NOMO-1 (cell line): Measurements from ENCODE around the gene SNAP47.
"Not testable (repeated sequence)": the region's sequence is repeated elsewhere in the genome, so short reads cannot be mapped to it uniquely, and the experiment has no call there.

Experiments
- DNase-seq, 2 experiments: peaks; one replicate each; lab custom pipeline; 2025; ENCODE audit not compliant: unreplicated experiment in 2 of 2; lab: John Stamatoyannopoulos, UW

Gene SNAP47, protein sequence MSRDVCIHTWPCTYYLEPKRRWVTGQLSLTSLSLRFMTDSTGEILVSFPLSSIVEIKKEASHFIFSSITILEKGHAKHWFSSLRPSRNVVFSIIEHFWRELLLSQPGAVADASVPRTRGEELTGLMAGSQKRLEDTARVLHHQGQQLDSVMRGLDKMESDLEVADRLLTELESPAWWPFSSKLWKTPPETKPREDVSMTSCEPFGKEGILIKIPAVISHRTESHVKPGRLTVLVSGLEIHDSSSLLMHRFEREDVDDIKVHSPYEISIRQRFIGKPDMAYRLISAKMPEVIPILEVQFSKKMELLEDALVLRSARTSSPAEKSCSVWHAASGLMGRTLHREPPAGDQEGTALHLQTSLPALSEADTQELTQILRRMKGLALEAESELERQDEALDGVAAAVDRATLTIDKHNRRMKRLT

DNA sequence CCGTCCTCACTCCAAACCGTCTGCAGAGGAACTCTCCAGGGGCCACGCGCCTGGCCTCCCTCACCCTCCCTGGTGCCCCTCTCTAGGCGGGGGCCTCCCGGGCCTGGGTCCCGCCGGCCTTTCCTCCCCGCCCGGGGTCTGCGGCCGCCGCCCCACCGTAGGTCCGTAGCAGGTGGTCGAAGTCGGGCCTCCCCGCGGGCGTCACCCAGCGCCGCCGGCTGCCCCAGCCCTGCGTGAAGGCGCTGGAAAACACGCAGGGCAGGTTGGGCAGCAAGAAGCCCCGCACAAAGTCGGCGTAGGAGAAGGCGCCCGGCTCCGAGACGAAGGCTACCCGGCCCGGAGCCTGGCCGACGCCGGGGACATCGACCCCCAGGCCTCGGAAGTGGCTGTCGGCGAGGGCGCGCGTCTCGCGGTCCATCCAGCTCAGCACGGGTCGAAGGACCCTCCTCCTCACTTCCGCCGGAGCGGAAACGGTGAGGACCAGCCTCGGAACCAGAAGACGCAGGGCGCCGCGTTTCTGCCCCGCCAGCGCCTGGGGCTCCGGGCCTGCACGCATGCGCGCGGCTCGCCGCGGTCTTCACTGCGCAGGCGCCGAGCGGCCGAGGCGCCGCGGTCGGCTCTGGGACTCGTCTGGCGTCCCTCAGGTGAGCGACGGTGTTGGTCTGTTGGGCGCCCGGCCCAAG, at the start of gene SNAP47, which contains the start of gene JMJD4:
TSS of gene SNAP47 (plus strand) at position 580 of the 683 bp plus-strand sequence. CDS start 12,302 bp downstream, outside the sequence.
TSS of gene JMJD4 (minus strand) at position 447 of the 683 bp plus-strand sequence. CDS start at position 418, 29 bp downstream.
- DNase-seq = peak; percentile 77 to 83

DNA sequence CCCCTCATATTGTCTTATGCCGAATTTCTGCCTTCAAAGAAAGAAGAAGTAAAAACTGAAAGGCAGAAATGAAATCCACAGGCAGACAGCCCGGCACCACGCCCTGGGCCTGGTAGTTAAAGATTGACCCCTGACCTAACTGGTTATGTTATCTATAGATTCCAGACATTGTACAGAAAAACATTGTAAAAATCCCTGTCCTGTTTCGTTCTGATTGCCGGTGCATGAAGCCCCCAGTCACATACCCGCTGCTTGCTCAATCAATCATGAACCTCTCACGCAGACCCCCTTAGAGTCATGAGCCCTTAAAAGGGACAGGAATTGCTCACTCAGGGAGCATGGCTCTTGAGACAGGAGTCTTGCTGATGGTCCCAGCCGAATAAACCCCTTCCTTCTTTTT, 49.4 kb upstream of the SNAP47 start:
- DNase-seq = no peak

DNA sequence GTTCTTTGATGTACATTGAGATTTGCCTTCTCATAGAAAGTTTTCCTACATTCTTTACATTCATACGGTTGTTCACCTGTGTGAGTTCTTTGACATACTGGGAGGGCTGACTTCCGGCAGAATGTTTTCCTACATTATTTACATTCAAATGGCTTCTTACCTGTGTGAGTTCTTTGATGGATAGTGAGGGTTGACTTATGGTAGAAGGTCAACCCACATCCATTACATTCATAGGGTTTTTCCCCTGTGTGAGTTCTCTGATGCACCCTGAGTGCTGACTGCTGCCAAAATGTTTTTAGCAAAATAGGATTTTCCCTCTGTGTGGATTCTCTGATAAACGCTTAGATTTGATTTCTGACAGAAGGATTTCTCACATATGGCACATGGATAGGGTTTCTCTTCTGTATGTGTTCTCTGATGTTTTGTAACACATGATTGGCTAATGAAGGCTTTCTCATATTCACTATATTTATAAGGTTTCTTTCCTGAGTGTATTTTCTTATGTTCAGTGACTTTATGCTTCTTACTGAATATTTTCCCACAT, 37.8 kb upstream of the SNAP47 start:
- no peak for DNase-seq

DNA sequence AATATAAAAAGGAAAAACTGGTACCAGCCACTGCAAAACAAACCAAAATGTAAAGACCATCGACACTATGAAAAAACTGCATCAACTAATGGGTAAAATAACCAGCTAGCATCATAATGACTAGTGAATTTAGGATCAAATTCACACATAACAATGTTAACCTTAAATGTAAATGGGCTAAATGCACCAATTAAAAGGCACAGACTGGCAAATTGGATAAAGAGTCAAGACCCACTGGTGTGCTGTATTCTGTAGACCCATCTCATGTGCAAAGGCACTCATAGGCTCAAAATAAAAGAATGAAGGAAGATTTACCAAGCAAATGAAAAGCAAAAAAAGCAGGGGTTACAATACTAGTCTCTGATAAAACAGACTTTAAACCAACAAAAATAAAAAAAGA, 33.6 kb upstream of the SNAP47 start:
- DNase-seq = not testable (repeated sequence)

DNA sequence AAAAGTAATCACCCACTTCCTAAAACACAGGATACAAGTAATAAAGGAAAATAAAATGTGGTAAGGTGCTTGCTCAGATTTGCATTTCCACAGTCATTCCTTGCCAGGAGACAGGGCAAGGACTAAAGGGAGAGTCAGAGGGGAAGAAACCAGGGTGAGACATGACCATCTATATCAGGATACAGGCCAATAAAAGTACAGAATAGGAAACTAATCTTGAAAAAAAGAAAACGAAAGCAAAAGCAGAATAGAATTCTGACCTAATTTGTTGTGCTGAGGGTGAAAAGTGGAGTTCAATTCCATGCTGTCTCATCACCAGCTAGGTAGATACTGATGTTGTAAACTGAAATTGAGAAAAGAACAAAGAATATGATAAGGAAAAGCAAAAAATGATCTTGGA, 27.4 kb upstream of the SNAP47 start:
- no peak for DNase-seq

DNA sequence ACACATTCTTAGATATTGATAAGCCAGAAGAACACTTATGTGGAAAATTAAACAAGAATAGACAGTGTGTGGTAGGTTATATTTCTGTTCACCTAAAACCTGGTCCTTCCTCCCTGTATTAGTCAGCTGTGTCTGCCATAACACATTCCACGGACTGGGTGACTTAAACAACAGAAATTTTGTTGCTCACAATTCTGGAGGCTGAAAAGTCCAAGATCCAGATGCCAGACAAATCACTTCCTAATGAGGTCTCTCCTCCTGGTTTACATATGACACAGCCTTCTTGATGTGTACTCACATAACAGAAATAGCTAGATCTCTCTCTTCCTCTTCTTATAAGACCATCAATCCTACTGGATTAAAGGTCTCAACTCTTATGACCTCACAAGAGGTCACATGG, 25.8 kb upstream of the SNAP47 start:
- DNase-seq = no peak

DNA sequence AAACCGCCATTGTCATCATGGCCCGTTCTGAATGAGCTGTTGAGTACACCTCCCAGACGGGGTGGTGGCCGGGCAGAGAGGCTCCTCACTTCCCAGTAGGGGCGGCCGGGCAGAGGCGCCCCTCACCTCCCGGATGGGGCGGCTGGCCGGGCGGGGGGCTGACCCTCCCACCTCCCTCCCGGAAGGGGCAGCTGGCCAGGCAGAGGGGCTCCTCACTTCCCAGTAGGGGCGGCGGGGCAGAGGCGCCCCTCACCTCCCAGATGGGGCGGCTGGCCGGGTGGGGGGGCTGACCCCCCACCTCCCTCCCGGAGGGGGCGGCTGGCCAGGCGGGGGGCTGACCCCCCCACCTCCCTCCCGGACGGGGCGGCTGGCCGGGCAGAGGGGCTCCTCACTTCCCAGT, 24.8 kb upstream of the SNAP47 start:
- not testable (repeated sequence) for DNase-seq

DNA sequence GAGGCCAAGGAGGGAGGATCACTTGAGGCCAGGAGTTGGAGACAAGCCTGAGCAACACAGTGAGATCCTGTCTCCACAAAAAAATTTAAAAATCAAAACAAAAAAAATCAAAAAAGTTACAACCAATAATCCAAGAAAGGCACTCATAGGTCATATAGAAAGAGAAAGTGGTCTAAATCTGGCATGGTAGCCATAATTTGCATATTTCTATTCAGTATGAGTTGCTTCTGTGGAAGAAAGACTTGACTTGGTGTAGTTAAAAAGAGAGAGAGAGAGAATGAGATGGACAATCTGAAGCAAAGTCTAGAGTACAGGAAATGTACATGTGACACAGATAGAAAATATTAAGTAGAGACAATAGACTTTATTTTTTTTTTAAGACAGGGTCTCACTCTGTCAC, 22.6 kb upstream of the SNAP47 start:
- no peak for DNase-seq

DNA sequence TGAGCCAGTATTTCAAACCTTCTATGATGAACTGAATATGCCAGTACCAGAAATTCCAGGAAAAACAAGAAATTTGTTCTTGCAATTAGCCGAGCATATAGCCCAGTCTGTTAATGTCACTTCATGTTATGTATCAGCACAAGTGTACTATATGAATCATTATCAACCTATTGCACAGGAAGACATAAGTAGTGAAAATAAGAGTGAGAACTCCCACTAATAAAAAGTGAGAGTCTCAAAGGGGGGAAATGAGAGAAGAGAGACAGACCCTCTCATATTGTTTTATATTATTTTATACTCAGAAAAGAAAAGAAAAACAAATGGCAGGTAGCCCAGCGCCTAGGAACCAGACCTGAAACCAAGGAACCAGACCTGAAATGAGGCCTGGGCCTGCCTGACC, 16.3 kb upstream of the SNAP47 start:
- no peak for DNase-seq

DNA sequence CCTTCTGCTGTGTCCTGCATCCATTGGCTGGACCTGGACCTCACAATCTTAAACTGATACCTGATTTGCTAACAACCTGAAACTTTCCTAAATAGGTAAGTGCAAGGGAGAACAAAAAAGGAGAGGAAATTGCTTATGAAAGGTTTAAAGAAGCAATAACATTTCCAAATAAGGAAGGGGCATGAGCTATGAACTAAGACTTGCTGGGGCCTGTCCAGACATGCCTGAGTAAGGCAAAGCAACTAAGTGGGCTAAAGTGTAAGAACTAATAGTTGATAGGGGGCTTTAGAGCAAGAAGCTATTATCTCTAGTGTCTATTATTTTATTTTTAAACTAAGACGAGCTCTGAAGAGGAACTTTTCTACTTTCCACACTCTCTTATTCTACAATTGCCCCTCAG, 11.8 kb upstream of the SNAP47 start:
- DNase-seq = no peak

DNA sequence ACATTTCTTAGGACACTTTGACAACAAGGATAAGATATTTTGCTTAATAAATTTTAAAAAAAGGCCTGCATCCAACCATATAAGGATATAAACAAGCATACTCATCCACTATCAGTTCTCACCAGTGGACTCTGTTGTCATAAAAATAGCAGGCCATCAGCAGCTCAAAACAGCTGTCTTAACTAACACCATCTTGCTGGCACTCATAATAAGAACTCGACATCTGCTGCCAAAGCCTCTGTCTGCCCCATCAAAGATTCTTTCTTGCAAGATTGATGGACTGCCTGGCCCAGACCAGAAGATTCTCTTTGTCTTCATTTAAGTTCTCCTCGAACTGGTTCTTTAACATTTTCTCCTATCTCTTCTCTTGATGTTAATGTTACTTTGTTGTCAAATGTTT, 10.2 kb upstream of the SNAP47 start:
- no peak for DNase-seq

DNA sequence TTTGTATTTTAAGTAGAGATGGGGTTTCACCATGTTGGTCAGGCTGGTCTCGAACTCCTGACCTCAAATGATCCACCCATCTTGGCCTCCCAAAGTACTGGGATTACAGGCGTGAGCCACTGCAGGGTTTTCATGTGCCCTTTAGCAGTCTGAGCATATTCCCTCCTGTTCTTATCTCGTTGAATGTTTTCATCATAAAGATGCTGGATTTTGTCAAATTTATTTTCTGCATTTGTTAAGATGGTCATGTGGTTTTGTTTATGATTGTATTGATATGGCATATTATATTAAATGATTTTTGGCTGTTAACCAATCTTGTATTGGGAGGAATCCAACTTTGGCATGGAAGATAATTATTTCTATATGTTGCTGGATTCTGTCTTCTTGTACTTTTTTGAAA, 8.9 kb upstream of the SNAP47 start:
- DNase-seq = no peak

DNA sequence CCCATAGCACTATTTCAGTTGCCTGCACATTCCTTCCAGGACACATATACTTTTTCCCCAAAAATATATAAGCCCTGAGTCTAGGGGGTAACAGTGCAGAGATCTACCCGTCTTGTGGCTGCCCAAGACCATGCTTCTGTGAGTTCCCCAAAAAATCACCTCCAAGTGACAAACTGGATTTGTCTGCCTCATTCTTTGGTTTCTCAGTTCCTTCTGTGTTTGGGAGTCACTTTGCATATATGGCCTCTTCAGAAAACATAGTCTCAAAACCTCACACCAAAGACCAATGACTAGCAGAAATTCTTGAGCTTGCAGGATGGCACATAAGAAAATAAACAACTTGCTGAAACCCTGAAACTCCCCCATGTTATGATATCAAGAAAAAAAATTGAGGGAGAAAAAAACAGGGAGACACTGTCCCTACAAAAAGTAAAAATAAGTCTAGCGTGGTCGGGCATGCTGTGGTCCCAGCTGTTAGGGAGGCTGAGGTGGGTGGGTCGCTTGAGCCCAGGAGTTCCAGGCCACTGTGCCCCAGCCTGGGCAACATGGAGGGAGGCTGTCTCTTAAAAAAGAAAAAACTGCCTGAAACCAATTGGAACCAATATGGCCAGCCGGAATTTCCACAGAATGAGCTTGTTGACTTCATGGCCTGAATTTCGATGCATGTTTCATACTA, 8.2 kb upstream of the SNAP47 start:
- no peak for DNase-seq

DNA sequence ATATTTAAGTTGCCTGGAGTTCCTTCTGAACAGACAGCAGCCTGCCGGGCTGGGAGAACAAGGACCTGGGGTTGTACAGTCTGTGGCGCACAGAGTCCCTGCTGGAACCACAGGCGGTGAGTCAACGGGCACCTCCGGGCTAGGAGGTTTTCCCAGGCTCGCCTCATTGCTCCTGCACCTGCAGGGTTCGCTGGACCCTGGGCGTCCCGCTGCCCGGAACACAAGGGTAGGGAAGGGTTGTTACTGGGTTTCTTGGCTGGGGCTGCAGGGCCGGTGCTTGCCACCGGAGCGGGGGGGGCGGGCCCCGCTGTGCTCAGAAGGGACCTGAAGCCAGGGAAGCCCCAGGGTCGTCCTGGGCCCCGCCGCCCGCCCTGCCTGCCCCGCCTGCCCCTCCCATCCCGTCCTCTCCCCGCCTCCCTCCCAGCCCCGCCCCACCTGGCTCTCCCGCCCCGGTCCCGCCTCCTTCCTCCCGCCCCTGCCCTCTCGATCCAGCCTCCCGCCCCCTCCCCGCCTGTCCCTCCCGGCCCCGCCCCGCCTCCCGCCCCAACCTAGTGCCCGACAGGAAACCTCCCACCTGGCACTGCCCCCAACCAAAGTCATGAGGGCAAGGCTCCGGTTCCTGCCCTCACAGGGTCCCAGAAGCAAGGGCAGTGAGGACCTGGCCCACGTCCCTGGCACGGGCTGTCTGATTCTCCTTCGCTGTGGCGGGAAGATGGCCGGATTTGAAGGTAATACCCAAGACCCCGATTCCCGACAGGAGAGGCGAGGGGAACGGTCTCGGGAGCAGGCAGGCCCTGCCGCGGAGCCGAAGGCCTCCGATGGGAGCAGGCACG, 7.0 kb upstream of the SNAP47 start:
- peak; percentile 9 to 32 for DNase-seq

DNA sequence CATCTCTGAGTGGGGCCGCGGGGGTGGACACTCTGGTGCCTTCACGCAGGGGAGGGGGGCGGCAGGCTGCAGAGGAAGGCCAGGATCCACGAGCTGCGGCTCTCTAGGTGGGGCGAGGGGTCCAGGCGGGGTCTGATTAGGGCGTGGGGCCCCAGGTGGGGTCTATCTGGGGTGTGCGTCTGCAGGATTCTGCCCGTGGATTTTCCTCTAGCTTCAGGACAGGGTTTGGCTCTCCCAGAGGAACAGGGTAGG, 6.4 kb upstream of the SNAP47 start:
- DNase-seq = no peak

DNA sequence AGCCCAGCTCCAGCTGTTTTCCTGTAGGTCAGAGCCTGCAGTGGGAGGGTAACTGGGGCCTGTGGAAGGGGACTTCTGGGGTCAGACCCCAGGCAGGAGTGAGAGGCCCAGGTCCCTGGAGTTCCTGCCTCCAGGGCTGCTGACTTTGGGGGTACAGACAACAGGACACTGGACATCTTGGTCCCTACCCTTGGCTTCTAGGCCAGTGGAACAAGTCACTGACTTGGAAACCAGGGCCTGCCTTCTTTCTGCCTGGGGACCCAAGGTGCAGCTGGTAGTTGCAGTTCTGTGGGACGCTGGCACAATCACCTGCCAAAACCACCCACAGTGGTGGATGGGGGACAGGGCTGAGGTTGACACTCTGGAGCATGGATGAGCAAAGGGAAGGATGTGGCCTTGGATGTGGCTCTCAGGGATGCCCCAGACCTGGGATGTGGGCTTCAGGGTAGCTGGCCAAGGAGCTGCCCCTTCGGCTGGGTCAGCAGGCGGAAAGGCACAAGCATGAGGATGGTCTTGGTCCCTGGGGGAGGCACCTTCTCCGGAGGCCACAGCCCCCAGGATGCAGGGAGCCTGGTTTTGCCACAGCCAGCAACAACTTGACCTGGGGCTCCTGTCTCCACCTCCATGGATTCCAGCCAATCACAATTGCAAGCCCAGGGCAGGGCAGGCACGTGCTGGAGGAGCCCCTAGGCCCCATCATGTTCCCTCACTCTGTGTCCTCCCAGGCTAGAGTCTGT, 5.9 kb upstream of the SNAP47 start:
- DNase-seq = no peak

DNA sequence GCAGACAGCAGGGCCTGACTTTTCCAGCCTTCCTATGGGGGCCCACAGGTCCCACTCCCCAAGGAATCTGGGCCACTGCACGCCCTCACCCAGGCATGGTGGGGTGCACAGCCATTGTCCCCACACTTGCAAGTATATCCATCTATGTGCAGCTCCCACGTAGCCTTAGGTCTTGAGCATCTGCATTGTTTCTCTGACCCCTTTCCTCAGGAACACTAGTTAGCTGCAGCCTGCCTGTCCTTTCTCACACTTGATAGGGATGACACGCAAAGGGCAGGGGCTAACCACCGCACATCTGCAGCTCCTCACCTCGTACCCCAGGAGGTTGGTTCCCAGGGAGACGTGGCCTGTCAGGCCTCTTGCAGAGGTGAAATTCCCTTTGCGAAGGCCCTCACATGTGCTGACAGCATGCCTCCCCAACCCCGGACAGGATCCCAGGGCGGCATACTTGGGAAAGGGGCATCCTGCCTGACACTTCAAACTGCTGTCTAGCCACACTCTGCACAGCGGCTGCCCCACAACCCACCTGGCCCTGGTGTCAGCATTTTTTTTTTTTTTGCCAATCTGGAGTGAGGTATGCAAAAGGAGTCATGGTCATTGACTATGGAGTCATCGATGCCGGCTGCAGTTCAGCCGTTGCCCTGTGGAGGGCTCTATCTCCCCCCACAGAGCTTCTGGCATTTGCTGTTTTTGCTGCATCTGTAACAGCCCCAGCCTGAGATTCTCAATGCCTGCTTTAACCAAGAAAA, 5.2 kb upstream of the SNAP47 start:
- peak; percentile 8 to 24 for DNase-seq

DNA sequence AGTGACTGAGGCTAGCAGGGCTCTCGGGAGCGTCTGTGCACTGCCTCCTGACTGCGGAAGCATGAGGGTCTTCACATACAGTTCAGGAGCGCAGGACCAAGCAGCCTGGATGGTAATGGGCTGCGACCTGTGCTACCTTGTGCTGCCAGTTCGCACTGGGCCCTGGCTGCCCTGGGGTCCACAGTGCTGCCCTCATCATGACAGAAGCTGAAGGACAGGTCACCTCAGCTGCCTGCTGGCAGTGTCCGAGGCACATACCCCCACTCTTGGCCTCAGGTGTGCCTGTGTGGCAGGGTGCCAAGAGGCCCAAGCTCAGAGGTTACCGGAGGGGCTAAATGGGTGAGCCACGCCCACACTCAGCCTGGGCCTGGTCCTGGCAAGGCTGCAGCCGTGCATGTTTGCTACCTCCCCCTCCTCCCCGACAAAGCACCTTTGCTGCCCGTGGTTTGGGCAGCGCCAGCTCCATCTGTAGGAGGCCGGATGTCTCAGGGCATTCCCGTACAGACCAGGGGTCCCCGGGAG, 4.5 kb upstream of the SNAP47 start:
- no peak for DNase-seq

DNA sequence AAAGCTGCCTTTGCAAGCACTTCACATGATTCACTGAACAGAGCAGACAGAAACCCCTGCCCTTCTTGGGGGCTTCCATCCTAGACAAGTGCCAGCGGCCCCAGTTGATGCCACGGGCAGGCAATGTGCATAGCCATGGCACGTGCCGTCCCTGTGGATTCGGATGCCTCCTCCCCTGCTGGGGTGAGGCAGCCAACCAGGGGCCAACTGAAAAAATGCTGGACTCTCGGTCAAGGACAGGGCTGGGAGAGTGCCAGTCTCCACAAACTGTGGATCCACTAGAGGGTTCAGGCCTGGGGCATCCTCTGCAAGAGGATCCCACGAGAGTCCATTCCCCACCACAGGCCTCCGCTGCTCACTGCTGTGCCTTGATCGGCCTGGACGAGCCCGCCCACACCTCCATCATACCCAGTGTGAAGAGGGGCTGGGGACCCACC, 4.0 kb upstream of the SNAP47 start:
- no peak for DNase-seq
